Neutrophil (primary cell): ENCODE results near the gene COL6A2.

Experiments used
- H3K27ac ChIP-seq: fragments of 200-600 bp; sonication (generic); 2 replicates; pipeline ENCODE4 v1.5.1; 2016; ENCODE audit warnings: mild to moderate bottlenecking, moderate library complexity
- H3K27me3 ChIP-seq: fragments of 200-600 bp; sonication (generic); 2 replicates; pipeline ENCODE4 v1.6.0; 2016; ENCODE audit warnings: mild to moderate bottlenecking
- H3K36me3 ChIP-seq: fragments of 200-600 bp; sonication (generic); 2 replicates; pipeline ENCODE4 v1.5.1; 2017
- H3K4me1 ChIP-seq, 2 experiments: fragments of 200-600 bp in 1 of 2; sonication (generic) in 1 of 2; 1 replicate in 1 of 2; 2 replicates in 1 of 2; pipeline versions ENCODE4 v1.5.1 to v1.6.1; 2013 to 2016; ENCODE audit warnings: low read depth in 1 of 2, low read length in 1 of 2, mild to moderate bottlenecking in 1 of 2, moderate library complexity in 1 of 2; ENCODE audit not compliant: control insufficient read depth in 1 of 2, insufficient read depth in 1 of 2
- H3K4me3 ChIP-seq, 2 experiments: fragments of 200-600 bp in 1 of 2; sonication (generic) in 1 of 2; 1 replicate in 1 of 2; 2 replicates in 1 of 2; pipeline ENCODE4 v1.5.1; 2013 to 2016; ENCODE audit warnings: low read depth in 1 of 2, low read length in 1 of 2, mild to moderate bottlenecking in 1 of 2, moderate library complexity in 1 of 2
- H3K9me3 ChIP-seq: fragments of 200-600 bp; sonication (generic); 2 replicates; pipeline ENCODE4 v1.5.1; 2016
- TF ChIP-seq, protein P1 (sequence below): fragments of 200-600 bp; sonication (generic); IDR thresholded peaks from 2 replicates; pipeline ENCODE4 v1.5.1; 2016; ENCODE audit warnings: antibody characterized with exemption

The COL6A2 gene

GRCh38 chr21:46150491-46151121 lies 52.7 kb downstream of the COL6A2 start:
- H3K27ac ChIP-seq: no peak overlapping the region
- H3K36me3 ChIP-seq: no peaks in the 10 kb centered on the region
- H3K4me3 ChIP-seq: no peak overlapping the region
- H3K9me3 ChIP-seq: no peaks in the 10 kb centered on the region
- peaks cover 0 to 4% of the 10 kb centered on the region in 2 experiments for H3K4me1 ChIP-seq
- TF ChIP-seq, protein P1, sequence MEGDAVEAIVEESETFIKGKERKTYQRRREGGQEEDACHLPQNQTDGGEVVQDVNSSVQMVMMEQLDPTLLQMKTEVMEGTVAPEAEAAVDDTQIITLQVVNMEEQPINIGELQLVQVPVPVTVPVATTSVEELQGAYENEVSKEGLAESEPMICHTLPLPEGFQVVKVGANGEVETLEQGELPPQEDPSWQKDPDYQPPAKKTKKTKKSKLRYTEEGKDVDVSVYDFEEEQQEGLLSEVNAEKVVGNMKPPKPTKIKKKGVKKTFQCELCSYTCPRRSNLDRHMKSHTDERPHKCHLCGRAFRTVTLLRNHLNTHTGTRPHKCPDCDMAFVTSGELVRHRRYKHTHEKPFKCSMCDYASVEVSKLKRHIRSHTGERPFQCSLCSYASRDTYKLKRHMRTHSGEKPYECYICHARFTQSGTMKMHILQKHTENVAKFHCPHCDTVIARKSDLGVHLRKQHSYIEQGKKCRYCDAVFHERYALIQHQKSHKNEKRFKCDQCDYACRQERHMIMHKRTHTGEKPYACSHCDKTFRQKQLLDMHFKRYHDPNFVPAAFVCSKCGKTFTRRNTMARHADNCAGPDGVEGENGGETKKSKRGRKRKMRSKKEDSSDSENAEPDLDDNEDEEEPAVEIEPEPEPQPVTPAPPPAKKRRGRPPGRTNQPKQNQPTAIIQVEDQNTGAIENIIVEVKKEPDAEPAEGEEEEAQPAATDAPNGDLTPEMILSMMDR: no peak
- no peaks in the 10 kb centered on the region for H3K27me3 ChIP-seq

- Histone ChIP-seq H3K9me3 (no peaks in the 10 kb centered on the region), H3K36me3 (no peaks in the 10 kb centered on the region), H3K27ac (no peak overlapping the region), H3K27me3 (no peaks in the 10 kb centered on the region), H3K4me1 (peaks cover 0 to 4% of the 10 kb centered on the region in 2 experiments), H3K4me3 (no peak overlapping the region)
- TF ChIP-seq, protein P1: no peak
These were observed 53.5 kb downstream of the COL6A2 start for GRCh38 chr21:46151261-46151988.

GRCh38 chr21:46151989-46152926 lies 54.3 kb downstream of the COL6A2 start:
- Histone ChIP-seq H3K27ac (no peak overlapping the region), H3K9me3 (no peaks in the 10 kb centered on the region)
- TF ChIP-seq, protein P1: no peak

GRCh38 chr21:46152927-46153246 lies 55.0 kb downstream of the COL6A2 start:
- H3K9me3 ChIP-seq: no peaks in the 10 kb centered on the region
- no peak overlapping the region for H3K27ac ChIP-seq
- no peaks in the 10 kb centered on the region for H3K36me3 ChIP-seq
- peaks cover 0 to 4% of the 10 kb centered on the region in 2 experiments for H3K4me1 ChIP-seq
- TF ChIP-seq, protein P1: no peak
- H3K4me3 ChIP-seq: no peak overlapping the region
- H3K27me3 ChIP-seq: no peaks in the 10 kb centered on the region

More at GRCh38 chr21:46151989-46152926, 54.3 kb downstream of the COL6A2 start:
- peaks cover 0 to 4% of the 10 kb centered on the region in 2 experiments for H3K4me1 ChIP-seq
- H3K27me3 ChIP-seq: no peaks in the 10 kb centered on the region
- no peak overlapping the region for H3K4me3 ChIP-seq
- no peaks in the 10 kb centered on the region for H3K36me3 ChIP-seq

- Histone ChIP-seq H3K27me3 (no peaks in the 10 kb centered on the region), H3K27ac (no peak overlapping the region), H3K36me3 (no peaks in the 10 kb centered on the region), H3K4me1 (peaks cover 0 to 4% of the 10 kb centered on the region in 2 experiments), H3K9me3 (no peaks in the 10 kb centered on the region), H3K4me3 (no peak overlapping the region)
- TF ChIP-seq, protein P1: no peak
These were observed 55.6 kb downstream of the COL6A2 start for GRCh38 chr21:46153247-46154154.
